ENCODE measurements around the gene GPR62. TPM values are rescaled to one million over a fixed set of nuclear protein-coding genes. Genes with fewer than 3 reads are reported as not detected.

Gene GPR62
- total and polyA plus RNA-seq, 2 donors (not counting 3 experiments of a cell fraction or from before 2014, with no cell fraction given), result 0.04 to 0.15 TPM

DNA sequence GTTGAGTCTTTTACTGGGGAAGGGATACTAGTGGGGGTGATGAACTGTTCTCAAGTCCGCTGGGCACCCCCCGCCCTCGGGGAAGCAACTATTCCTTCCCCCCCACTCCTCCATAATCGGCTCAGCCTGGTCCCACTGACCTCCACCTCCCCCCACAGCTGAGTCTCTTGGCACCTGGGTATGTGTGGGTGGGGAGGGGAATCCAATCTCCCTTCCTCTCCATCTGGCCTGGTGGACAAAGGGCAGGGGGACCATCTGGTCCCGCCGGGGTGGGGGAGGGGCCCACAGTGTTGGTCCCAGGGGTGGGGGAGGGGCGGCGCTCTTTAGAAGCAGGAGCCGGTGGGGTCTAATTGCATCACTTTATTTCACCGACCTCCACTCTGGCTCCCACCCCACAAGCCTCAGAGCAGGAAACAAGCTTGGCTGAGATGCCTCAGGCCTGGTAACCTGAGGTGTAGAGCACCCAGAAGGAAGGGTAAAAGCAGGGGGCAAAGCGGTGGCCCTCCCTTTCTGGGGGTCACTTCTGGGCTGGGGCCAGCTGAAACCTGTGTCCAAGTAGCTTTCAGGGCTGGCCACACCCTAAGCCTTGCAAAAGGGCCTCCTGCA is 13.1 kb downstream of the GPR62 start:
- BruUV-seq (replicated peaks), result no TSS peak
- Histone ChIP-seq H3K79me2 (ENCODE audit: control insufficient read depth, insufficient read depth, low read length) (no peaks in the 10 kb centered on the region), H3K27me3 (ENCODE audit: control insufficient read depth in 2 of 2, insufficient read depth in 2 of 2, low read length in 2 of 2) (no peaks in the 10 kb centered on the region), H3K9me3 (replicated peaks; ENCODE audit: control insufficient read depth, insufficient read depth, low read length) (no peaks in the 10 kb centered on the region), H3K27ac (ENCODE audit: insufficient read depth, low read depth, low read length) (peak overlapping the region; percentile 47), H2AFZ (ENCODE audit: low read depth, low read length) (peak overlapping the region; percentile 65), H3K4me2 (ENCODE audit: insufficient read depth, low read length) (peak overlapping the region; percentile 83), H4K20me1 (replicated peaks; ENCODE audit: control insufficient read depth, extremely low read depth, insufficient read depth, low read length) (no peaks in the 10 kb centered on the region), H3K9me1 (replicated peaks; ENCODE audit: control insufficient read depth, extremely low read depth, insufficient read depth, low read length) (no peaks in the 10 kb centered on the region), H3K4me1 (ENCODE audit: control insufficient read depth, extremely low read depth, insufficient read depth, low read length) (peaks cover 4% of the 10 kb centered on the region), H3K36me3 (ENCODE audit: control insufficient read depth in 2 of 2, extremely low read depth in 1 of 2, insufficient read depth in 2 of 2, low read length in 2 of 2) (no peaks in the 10 kb centered on the region), H3K9ac (replicated peaks; ENCODE audit: extremely low read depth, insufficient read depth, low read length) (peak overlapping the region; percentile 73), H3K4me3 (replicated peaks in 1 of 3; ENCODE audit: insufficient read depth in 1 of 3, low read depth in 1 of 3, low read length in 3 of 3) (peak overlapping the region; percentile 37 to 63 (median 39))
- FAIRE-seq (no peak), DNase-seq (ENCODE audit: low read depth, low spot score) (no peak)
- POLR2A ChIA-PET, result interaction anchor here (0.9 kb wide), 1 partner anchor 15 kb away, joined by 3 read pairs; the partner anchor contains the start of gene ACY1
- no peak for TF ChIP-seq MYC (IDR thresholded peaks at IDR 0.05; ENCODE audit: low read depth, low read length)
- no peak for TF ChIP-seq EZH2 (IDR thresholded peaks at IDR 0.05; ENCODE audit: borderline replicate concordance, low read depth, low read length, severe bottlenecking)
- TF ChIP-seq, protein P1, sequence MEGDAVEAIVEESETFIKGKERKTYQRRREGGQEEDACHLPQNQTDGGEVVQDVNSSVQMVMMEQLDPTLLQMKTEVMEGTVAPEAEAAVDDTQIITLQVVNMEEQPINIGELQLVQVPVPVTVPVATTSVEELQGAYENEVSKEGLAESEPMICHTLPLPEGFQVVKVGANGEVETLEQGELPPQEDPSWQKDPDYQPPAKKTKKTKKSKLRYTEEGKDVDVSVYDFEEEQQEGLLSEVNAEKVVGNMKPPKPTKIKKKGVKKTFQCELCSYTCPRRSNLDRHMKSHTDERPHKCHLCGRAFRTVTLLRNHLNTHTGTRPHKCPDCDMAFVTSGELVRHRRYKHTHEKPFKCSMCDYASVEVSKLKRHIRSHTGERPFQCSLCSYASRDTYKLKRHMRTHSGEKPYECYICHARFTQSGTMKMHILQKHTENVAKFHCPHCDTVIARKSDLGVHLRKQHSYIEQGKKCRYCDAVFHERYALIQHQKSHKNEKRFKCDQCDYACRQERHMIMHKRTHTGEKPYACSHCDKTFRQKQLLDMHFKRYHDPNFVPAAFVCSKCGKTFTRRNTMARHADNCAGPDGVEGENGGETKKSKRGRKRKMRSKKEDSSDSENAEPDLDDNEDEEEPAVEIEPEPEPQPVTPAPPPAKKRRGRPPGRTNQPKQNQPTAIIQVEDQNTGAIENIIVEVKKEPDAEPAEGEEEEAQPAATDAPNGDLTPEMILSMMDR (IDR thresholded peaks at IDR 0.05; ENCODE audit: extremely low read depth in 1 of 2, insufficient read depth in 1 of 2, low read depth in 1 of 2, low read length in 2 of 2), result no peak
- no peak for TF ChIP-seq POLR2A (IDR thresholded peaks at IDR 0.05; ENCODE audit: low read depth, low read length)
- TF ChIP-seq GATA2 (IDR thresholded peaks at IDR 0.05; ENCODE audit: insufficient read depth, insufficient read length, low read depth, low read length), result no peak
- no peak for TF ChIP-seq POLR2AphosphoS5 (IDR thresholded peaks at IDR 0.05; ENCODE audit: insufficient read depth, low read depth, low read length)
- no peak for TF ChIP-seq JUN (IDR thresholded peaks at IDR 0.05; ENCODE audit: borderline replicate concordance, insufficient read depth, insufficient read length, low read depth)
- TF ChIP-seq FOS (IDR thresholded peaks at IDR 0.05; ENCODE audit: borderline replicate concordance, insufficient read depth, low read length), result no peak
- TF ChIP-seq, protein P2, sequence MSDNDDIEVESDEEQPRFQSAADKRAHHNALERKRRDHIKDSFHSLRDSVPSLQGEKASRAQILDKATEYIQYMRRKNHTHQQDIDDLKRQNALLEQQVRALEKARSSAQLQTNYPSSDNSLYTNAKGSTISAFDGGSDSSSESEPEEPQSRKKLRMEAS (IDR thresholded peaks at IDR 0.05; ENCODE audit: insufficient read depth, insufficient read length), result no peak
- CTCF ChIA-PET, result interaction anchor here (3.4 to 3.5 kb wide), 2 partner anchors 11 to 14 kb away, joined by 13 to 14 read pairs; partner anchors contain the start of gene ACY1
- intact Hi-C loops (cut with micrococcal nuclease) (no loop called here), dilution Hi-C loops (cut with MboI; ENCODE audit: extremely low pct_ligation_motif_present, low sequenced_read_pairs) (no loop called here)

Data from endothelial cell of umbilical vein (primary cell).